KMS-11 (cell line): ENCODE measurements around the gene TOGARAM2.

Experiments used
- H2AFZ ChIP-seq: fragments of 200-600 bp; sonication (generic); 2 replicates; pipeline ENCODE4 v1.6.1; 2016; ENCODE audit warnings: antibody characterized with exemption, mixed run types, low read depth
- H3K27ac ChIP-seq: fragments of 200-600 bp; sonication (generic); 2 replicates; pipeline ENCODE4 v1.6.1; 2016; ENCODE audit warnings: mild to moderate bottlenecking, mixed run types
- H3K27me3 ChIP-seq: fragments of 200-600 bp; sonication (generic); 2 replicates; pipeline ENCODE4 v1.6.1; 2017; ENCODE audit warnings: mild to moderate bottlenecking, low read depth, mixed run types, moderate library complexity; ENCODE audit not compliant: insufficient read depth
- H3K36me3 ChIP-seq: fragments of 200-600 bp; sonication (generic); 2 replicates; pipeline ENCODE4 v1.6.1; 2017; ENCODE audit warnings: mild to moderate bottlenecking, mixed run types; ENCODE audit not compliant: insufficient read depth
- H3K4me1 ChIP-seq: fragments of 200-600 bp; sonication (generic); 2 replicates; pipeline ENCODE4 v1.6.1; 2016; ENCODE audit warnings: mild to moderate bottlenecking, low read depth, mixed run types; ENCODE audit not compliant: poor library complexity, severe bottlenecking
- H3K4me2 ChIP-seq: fragments of 200-600 bp; sonication (generic); 2 replicates; pipeline ENCODE4 v1.7.0; 2016; ENCODE audit warnings: mild to moderate bottlenecking, mixed run types
- H3K4me3 ChIP-seq: fragments of 200-600 bp; sonication (generic); IDR thresholded peaks from 2 replicates; pipeline ENCODE4 v1.6.1; 2017; ENCODE audit warnings: low read depth, low read length, mixed read lengths; ENCODE audit not compliant: insufficient read depth
- H3K79me2 ChIP-seq: fragments of 200-600 bp; sonication (generic); 2 replicates; pipeline ENCODE4 v1.6.1; 2016; ENCODE audit warnings: low read depth, mixed run types; ENCODE audit not compliant: insufficient read depth
- H3K9ac ChIP-seq: fragments of 200-600 bp; sonication (generic); 2 replicates; pipeline ENCODE4 v1.6.1; 2016; ENCODE audit warnings: mild to moderate bottlenecking, mixed run types
- H4K20me1 ChIP-seq: fragments of 200-600 bp; sonication (generic); 2 replicates; pipeline ENCODE4 v1.6.1; 2016; ENCODE audit warnings: mild to moderate bottlenecking, mixed run types; ENCODE audit not compliant: insufficient read depth
- TF ChIP-seq, protein P1 (sequence below): fragments of 200-600 bp; sonication (generic); conservative IDR thresholded peaks from 2 replicates; pipeline ENCODE4 v1.6.1; 2017; ENCODE audit warnings: low read depth, mild to moderate bottlenecking, antibody characterized with exemption, low read length, moderate library complexity, mixed read lengths

TOGARAM2 gene

DNA sequence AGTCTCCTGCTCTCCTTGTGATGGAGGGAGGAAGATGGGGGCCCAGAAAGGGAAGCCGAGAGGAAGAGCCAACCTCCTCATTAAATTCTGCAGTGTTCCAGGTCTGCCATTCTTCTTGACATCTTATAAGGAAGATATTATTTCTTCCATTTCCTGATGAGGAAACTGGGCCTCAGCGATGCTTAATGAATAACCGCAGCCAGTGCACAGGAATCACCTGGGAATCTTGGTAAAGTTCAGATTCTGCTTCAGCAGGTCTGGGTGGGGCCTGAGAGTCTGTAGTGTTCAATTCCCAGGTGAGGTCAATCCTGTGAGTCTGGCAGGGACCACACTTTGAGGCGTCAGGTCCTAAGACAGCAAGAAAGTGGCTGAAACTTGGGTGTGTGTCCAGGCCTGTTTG lies 75.9 kb downstream of the TOGARAM2 start:
- Histone ChIP-seq H3K27ac (no peak overlapping the region), H2AFZ (no peak overlapping the region), H3K4me3 (no peak overlapping the region), H3K4me1 (no peaks in the 10 kb centered on the region), H3K9ac (no peak overlapping the region), H3K27me3 (no peaks in the 10 kb centered on the region), H3K36me3 (no peaks in the 10 kb centered on the region), H4K20me1 (no peaks in the 10 kb centered on the region), H3K79me2 (no peaks in the 10 kb centered on the region), H3K4me2 (no peak overlapping the region)
- TF ChIP-seq, protein P1, sequence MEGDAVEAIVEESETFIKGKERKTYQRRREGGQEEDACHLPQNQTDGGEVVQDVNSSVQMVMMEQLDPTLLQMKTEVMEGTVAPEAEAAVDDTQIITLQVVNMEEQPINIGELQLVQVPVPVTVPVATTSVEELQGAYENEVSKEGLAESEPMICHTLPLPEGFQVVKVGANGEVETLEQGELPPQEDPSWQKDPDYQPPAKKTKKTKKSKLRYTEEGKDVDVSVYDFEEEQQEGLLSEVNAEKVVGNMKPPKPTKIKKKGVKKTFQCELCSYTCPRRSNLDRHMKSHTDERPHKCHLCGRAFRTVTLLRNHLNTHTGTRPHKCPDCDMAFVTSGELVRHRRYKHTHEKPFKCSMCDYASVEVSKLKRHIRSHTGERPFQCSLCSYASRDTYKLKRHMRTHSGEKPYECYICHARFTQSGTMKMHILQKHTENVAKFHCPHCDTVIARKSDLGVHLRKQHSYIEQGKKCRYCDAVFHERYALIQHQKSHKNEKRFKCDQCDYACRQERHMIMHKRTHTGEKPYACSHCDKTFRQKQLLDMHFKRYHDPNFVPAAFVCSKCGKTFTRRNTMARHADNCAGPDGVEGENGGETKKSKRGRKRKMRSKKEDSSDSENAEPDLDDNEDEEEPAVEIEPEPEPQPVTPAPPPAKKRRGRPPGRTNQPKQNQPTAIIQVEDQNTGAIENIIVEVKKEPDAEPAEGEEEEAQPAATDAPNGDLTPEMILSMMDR = no peak

DNA sequence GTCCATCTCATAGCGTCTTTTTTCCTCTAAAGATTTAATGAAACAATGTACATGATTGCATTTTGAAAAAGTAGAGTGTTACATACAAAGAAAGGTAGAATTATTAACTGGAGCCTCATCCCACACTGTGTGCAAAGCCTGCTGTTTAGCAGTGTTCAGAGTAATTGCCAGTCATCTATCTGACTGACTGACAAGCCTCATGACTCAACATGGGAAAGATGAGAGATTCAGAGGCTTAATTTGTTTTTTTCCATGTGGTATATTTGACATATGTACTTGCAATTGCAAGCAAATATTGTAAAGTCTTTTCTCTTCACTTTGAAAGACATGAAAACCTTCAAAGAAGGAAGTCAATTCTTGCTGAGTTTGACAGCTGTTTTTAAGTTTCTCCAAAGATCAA lies 78.5 kb downstream of the TOGARAM2 start:
- H3K9ac ChIP-seq = no peak overlapping the region
- H3K79me2 ChIP-seq = no peaks in the 10 kb centered on the region
- H3K27me3 ChIP-seq = no peaks in the 10 kb centered on the region
- H3K27ac ChIP-seq = no peak overlapping the region
- H4K20me1 ChIP-seq = no peaks in the 10 kb centered on the region
- H3K36me3 ChIP-seq = no peaks in the 10 kb centered on the region
- no peaks in the 10 kb centered on the region for H3K4me1 ChIP-seq
- TF ChIP-seq, protein P1 = no peak
- no peak overlapping the region for H3K4me2 ChIP-seq
- no peak overlapping the region for H3K4me3 ChIP-seq
- H2AFZ ChIP-seq = no peak overlapping the region

DNA sequence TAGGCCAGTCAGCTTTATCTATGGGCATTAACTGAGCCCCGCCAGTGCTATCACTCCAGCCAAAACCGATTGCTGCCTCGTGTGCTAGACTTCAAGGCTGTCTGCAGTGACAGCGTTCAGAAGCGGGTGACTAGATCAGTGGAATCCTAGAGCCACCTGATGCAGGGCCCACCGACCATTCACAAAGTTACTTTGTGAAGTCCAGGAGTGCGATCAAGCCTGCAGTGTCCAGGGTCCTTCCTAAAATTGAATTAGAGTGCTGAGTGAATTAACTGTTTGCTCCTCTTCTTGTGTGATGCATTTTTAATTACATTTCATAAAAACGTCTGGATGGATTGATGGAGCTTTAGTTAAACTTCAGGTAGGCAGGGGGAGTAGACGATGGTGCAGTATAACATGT lies 79.3 kb downstream of the TOGARAM2 start:
- H3K4me2 ChIP-seq = no peak overlapping the region

DNA sequence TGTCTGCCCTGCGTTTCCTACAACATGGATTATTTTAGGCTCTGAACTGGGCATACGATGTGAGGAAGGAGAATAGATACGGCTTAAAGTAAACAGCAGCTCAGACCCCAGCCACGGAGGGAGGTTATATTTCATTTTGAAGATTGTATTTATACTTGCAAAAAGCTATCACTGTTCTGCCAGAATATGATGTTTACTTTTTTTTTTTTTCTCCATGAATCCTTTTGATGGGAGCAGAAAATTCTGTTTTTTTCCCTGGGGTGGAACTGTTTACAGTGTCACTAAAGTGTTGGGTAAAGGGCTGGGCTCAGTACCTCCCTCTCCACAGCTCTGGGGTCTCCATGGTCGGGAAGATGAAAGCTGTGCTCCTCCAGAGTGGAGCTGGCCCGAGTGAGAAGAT lies 80.1 kb downstream of the TOGARAM2 start:
- Histone ChIP-seq H3K4me2 (no peak overlapping the region), H3K79me2 (no peaks in the 10 kb centered on the region), H3K4me3 (no peak overlapping the region), H3K4me1 (no peaks in the 10 kb centered on the region), H3K27me3 (no peaks in the 10 kb centered on the region), H3K36me3 (no peaks in the 10 kb centered on the region), H4K20me1 (no peaks in the 10 kb centered on the region), H3K9ac (no peak overlapping the region), H3K27ac (no peak overlapping the region), H2AFZ (no peak overlapping the region)
- TF ChIP-seq, protein P1 = no peak

More for the DNA sequence above, 79.3 kb downstream of the TOGARAM2 start:
- Histone ChIP-seq H3K27me3 (no peaks in the 10 kb centered on the region), H3K4me1 (no peaks in the 10 kb centered on the region), H3K4me3 (no peak overlapping the region), H3K9ac (no peak overlapping the region), H2AFZ (no peak overlapping the region), H3K36me3 (no peaks in the 10 kb centered on the region), H3K79me2 (no peaks in the 10 kb centered on the region), H4K20me1 (no peaks in the 10 kb centered on the region), H3K27ac (no peak overlapping the region)
- TF ChIP-seq, protein P1 = no peak
